Astrocyte of the spinal cord (primary cell): ENCODE data around the gene ALB.
"Not testable (repeated sequence)": the region's sequence is repeated elsewhere in the genome, so short reads cannot be mapped to it uniquely, and the experiment has no call there.

Source experiments
- DNase-seq: peaks from one replicate; pipeline ENCODE4 v3.0.0; 2011; ENCODE audit warnings: low read depth, low spot score
- H3K4me3 ChIP-seq: 2 replicates; pipeline ENCODE4 v1.5.1; 2011; ENCODE audit warnings: low read depth, mild to moderate bottlenecking, low read length, moderate library complexity
- CTCF ChIP-seq: IDR thresholded peaks from 2 replicates; pipeline ENCODE4 v1.5.1; 2012; ENCODE audit warnings: low read depth, mild to moderate bottlenecking, low read length, inconsistent platforms
- in situ Hi-C: cut with HindIII; loops from 2 replicates; pipeline ENCODE4 v1.10.0; 2017; ENCODE audit warnings: low sequenced_read_pairs

The ALB gene

GRCh38 chr4:73404042-73404441 lies at the start of gene ALB:
TSS of gene ALB (plus strand) at chr4:73404287. CDS start at chr4:73404328, 41 bp downstream.
- in situ Hi-C loops = no loop called here
- no peak for TF ChIP-seq CTCF
- no peak for DNase-seq
- H3K4me3 ChIP-seq = no peak within 1 kb of the TSS

GRCh38 chr4:73357174-73357573 lies 46.9 kb upstream of the ALB start:
- H3K4me3 ChIP-seq, DNase-seq, in situ Hi-C loops: not testable (repeated sequence)

GRCh38 chr4:73369506-73370199 lies 34.4 kb upstream of the ALB start:
- in situ Hi-C loops, DNase-seq, H3K4me3 ChIP-seq: not testable (repeated sequence)

- TF ChIP-seq CTCF = no peak
- DNase-seq = no peak
- no peak overlapping the region for H3K4me3 ChIP-seq
- in situ Hi-C loops = no loop called here
Observed at GRCh38 chr4:73375328-73375741, 28.8 kb upstream of the ALB start.

- no peak for DNase-seq
Observed at GRCh38 chr4:73376251-73376650, 27.8 kb upstream of the ALB start.

GRCh38 chr4:73376976-73377375 lies 27.1 kb upstream of the ALB start:
- TF ChIP-seq CTCF = no peak
- H3K4me3 ChIP-seq = no peak overlapping the region
- no peak for DNase-seq
- in situ Hi-C loops = no loop called here

More at GRCh38 chr4:73376251-73376650, 27.8 kb upstream of the ALB start:
- no peak for TF ChIP-seq CTCF
- H3K4me3 ChIP-seq = no peak overlapping the region
- in situ Hi-C loops = no loop called here

GRCh38 chr4:73378887-73379286 lies 25.2 kb upstream of the ALB start:
- H3K4me3 ChIP-seq = no peak overlapping the region
- no peak for DNase-seq
- in situ Hi-C loops = no loop called here
- no peak for TF ChIP-seq CTCF

GRCh38 chr4:73379946-73380345 lies 24.1 kb upstream of the ALB start:
- TF ChIP-seq CTCF = no peak
- no peak for DNase-seq
- in situ Hi-C loops = no loop called here
- H3K4me3 ChIP-seq = no peak overlapping the region
